GM19328 (cell line): ENCODE results near the gene SH3BP4.

Experiments used
- ATAC-seq: cut with Tn5 transposase; IDR thresholded peaks from one replicate; pipeline ENCODE4 v1.9.1; 2021; ENCODE audit warnings: mild to moderate bottlenecking, moderate library complexity; ENCODE audit not compliant: unreplicated experiment

The SH3BP4 gene

GRCh38 chr2:235080101-235080500, 128.3 kb downstream of the SH3BP4 start:
- ATAC-seq = no peak

- ATAC-seq = no peak
Measured at GRCh38 chr2:235082578-235083338, 130.9 kb downstream of the SH3BP4 start.

GRCh38 chr2:235083822-235084221, 132.0 kb downstream of the SH3BP4 start:
- no peak for ATAC-seq

GRCh38 chr2:235084424-235084823, 132.6 kb downstream of the SH3BP4 start:
- ATAC-seq = no peak

GRCh38 chr2:235085476-235085875, 133.7 kb downstream of the SH3BP4 start:
- no peak for ATAC-seq

DNA sequence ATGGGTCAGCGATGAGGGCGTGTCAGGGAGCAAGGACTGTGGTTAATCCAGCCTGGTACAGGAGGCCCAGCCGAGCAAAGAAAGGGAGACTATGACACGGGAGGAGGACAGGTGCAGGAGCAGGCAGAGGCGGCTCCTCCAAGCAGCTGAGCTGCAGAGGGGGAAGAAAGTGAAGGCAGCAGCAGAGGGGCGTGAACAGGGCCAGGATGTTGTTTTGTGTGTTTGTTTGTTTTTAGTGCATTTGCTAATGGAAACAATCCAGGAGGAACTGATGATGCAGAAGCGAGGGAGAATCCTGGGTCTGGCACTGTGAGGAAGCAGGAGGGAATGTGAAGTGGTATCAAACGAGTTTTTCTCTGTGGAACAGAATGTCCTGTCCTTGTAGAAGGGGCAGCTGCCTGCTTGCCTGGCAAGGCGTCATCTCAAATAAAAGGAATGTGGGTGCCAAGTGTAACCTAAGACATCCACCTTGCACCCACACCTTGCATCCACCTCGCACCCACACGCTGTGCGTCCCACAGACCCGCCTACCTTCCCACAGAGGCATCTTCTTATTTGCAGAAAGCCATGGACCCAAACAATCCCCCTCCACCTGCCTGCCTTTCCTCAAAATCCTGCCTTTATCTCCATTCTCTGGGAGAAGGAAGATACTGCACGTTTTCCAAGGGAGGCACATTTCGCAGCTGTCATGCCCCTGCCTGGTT, 134.8 kb downstream of the SH3BP4 start:
- ATAC-seq = no peak

- no peak for ATAC-seq
Measured at GRCh38 chr2:235087832-235088495, 136.1 kb downstream of the SH3BP4 start.

DNA sequence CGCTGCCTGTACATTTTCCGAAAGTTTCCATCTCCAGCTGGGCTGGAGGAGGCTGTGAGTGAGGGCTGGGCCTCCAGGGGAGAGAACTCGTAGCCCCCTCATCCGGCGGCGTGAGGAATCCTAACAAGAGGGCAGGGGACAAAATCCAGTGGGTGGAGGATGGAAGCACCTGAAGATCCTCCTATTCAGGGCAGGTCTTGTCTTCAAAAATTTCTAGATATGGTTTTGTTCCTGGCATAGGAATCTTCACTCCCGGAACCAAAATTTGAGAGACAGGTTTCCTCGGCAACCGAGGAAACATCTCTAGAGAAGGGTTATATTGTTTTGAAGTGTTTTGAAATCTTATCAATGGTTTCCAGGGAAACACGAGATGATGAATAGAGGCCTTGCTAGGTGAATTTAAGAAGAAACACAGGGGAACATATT, 136.7 kb downstream of the SH3BP4 start:
- ATAC-seq = no peak

DNA sequence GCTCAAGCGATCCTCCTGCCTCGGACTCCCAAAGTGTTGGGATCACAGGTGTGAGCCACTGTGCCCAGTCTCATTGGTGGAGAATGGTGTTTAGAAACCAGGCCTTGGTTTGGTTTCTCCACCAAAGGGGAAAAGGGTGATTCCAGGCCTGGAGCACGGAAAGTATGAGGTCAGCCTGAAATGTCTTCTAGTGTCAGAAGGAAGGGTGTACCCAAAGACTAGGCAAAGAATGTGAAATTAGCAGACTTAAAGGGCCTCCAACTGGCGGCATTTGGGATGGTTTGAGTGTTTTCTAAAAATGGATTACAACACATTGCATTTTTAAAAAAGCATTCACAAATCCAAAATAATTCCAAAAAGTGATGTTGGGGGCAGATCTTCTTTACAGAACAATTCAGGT, 139.6 kb downstream of the SH3BP4 start:
- ATAC-seq = no peak

DNA sequence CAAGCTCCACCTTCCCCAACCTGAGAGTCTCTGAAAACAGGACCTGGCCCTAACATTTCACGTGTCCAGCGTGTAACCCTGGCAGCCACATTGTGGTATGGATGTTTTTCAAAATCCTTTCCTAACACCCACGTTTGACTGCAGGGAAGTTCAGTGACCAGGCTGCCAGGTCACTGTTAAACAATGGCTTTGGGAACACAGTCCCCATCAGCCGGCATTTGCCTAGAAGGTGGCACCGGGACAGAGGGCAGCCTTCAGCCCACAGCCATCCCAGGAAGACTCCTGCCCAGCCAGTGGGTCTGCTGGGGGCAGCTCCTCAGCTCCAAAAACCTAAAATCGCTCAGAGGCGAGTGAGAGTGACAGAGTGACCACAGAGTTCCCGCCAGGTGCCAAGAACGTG, 140.2 kb downstream of the SH3BP4 start:
- no peak for ATAC-seq

GRCh38 chr2:235092433-235093223, 140.8 kb downstream of the SH3BP4 start:
- no peak for ATAC-seq

DNA sequence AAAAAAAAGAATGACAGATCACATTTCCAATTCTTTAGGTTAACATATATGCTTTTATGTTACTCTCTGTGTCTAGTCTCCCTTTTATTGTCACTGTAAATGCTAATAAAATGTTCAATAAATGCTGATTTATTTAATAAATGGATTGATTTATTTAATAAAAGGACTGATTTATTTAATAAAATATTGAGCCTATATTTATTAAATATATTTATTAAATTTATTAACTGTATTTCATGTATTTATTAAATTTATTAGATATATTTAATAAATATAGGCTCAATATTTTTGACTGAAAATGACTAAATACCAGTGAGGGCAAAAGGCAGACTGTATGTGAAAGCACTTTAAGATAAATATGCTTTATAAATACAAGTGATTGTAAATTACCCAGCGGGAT, 142.6 kb downstream of the SH3BP4 start:
- no peak for ATAC-seq

DNA sequence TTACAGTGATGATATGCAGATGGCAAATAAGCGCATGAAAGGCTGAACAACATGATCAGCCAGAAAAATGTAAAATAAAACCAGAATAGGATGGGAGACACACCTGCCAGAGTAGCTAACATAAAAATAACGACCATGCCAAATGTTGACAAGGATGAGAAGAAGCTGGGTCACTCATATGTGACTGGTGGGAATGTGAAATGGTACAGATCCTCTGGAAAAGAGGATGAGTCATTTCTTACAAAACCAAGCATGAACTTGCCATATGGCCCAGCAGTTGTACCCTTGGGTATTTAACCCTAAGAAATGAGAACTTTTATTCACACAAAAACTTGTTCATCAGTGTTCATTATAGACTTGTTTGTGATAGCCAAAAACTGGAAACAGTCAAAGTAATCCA, 143.8 kb downstream of the SH3BP4 start:
- no peak for ATAC-seq

GRCh38 chr2:235096447-235096846, 144.6 kb downstream of the SH3BP4 start:
- ATAC-seq = no peak

- ATAC-seq = no peak
Measured at GRCh38 chr2:235097196-235097595, 145.4 kb downstream of the SH3BP4 start.

GRCh38 chr2:235098269-235098668, 146.5 kb downstream of the SH3BP4 start:
- ATAC-seq = no peak

DNA sequence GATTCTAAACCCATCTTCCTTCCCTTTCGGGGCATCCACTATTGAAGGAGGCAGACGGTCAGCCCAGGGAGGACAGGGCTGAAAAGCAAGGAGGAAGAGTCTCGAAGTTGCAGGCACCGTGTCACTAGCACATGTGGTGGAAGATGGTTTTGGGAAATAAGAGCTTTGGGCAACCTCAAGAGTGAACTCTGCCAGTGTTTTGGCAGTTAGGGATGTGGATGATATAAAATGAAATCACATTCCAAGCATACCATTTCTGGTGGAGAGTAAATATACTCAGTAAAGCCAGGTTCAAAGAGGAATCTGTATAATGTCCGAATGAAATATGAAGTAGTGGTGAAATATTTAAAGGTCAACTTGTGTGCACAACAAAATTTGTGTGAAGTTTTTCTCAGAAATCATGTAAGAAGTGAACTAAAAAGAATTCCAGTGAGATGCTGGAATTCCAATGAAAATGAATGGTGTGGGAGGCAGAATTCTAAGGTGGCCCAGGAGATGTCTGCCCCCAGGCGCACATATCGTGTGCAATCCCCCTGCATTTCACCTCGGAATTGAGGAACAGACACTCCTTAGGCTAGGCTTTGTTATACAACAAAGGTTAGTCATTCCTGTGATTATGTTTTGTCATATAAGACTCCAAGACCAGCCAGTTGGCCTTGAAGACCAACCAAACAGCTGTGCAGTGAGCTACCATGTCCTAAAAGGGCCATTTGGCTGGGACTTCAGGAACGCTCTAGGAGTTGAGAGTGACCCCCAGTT, 147.1 kb downstream of the SH3BP4 start:
- ATAC-seq = no peak

DNA sequence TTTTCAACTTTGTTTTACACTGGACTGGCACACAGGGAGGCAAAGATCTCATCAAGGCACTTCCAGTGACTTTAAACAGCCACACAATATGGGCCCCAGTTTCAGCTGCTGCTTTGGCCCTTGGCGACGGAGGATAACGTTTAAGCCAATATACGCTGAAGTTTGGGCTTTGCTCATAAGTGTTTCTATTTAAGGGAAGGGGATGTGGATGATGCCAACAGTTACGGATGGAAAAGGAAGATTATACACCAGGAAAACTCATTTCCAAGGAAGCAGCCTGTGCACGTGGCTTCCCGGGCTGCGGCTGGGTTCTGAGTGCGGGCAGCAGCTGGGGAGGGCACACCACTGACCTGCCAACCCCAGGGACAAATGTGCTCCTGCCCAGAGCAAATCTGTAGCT, 151.1 kb downstream of the SH3BP4 start:
- ATAC-seq = no peak
